Stimulated activated CD8-positive, alpha-beta memory T cell treated with anti-CD3 and anti-CD28 coated beads, Interleukin-12 subunit alpha, Interleukin-12 subunit beta, amount 100 ng/mL, for 24 hours (primary cell): ENCODE results near the gene SERPIND1.
"Not testable (repeated sequence)": the region's sequence is repeated elsewhere in the genome, so short reads cannot be mapped to it uniquely, and the experiment has no call there.

Source experiments
- DNase-seq: peaks from one replicate; pipeline ENCODE4 v3.0.0-alpha.2; 2020; ENCODE audit errors: extremely low read depth

The SERPIND1 gene

GRCh38 chr22:20747223-20747622, 26.7 kb upstream of the SERPIND1 start:
- DNase-seq, result no peak

- no peak for DNase-seq
Measured at GRCh38 chr22:20748082-20748481, 25.8 kb upstream of the SERPIND1 start.

GRCh38 chr22:20748731-20749428, 25.0 kb upstream of the SERPIND1 start:
- no peak for DNase-seq

GRCh38 chr22:20749453-20749852, 24.5 kb upstream of the SERPIND1 start:
- DNase-seq, result no peak

GRCh38 chr22:20750461-20751184, 23.3 kb upstream of the SERPIND1 start:
- DNase-seq, result no peak

GRCh38 chr22:20751185-20751851, 22.6 kb upstream of the SERPIND1 start:
- no peak for DNase-seq

- no peak for DNase-seq
Measured at GRCh38 chr22:20752104-20752741, 21.7 kb upstream of the SERPIND1 start.

GRCh38 chr22:20752873-20753272, 21.0 kb upstream of the SERPIND1 start:
- DNase-seq, result no peak

GRCh38 chr22:20756846-20757245, 17.1 kb upstream of the SERPIND1 start:
- DNase-seq, result no peak

GRCh38 chr22:20758688-20759087, 15.2 kb upstream of the SERPIND1 start:
- no peak for DNase-seq

GRCh38 chr22:20760084-20760483, 13.8 kb upstream of the SERPIND1 start:
- no peak for DNase-seq

- DNase-seq, result no peak
Measured at GRCh38 chr22:20761536-20761935, 12.4 kb upstream of the SERPIND1 start.

GRCh38 chr22:20762233-20762796, 11.6 kb upstream of the SERPIND1 start:
- no peak for DNase-seq

- DNase-seq, result no peak
Measured at GRCh38 chr22:20763630-20764470, 10.1 kb upstream of the SERPIND1 start.

GRCh38 chr22:20764471-20764720, 9.5 kb upstream of the SERPIND1 start:
- DNase-seq, result no peak

- DNase-seq, result no peak
Measured at GRCh38 chr22:20764729-20765128, 9.2 kb upstream of the SERPIND1 start.

GRCh38 chr22:20765938-20766337, 8.0 kb upstream of the SERPIND1 start:
- no peak for DNase-seq

GRCh38 chr22:20766530-20766929, 7.4 kb upstream of the SERPIND1 start:
- DNase-seq, result no peak

- DNase-seq, result not testable (repeated sequence)
Measured at GRCh38 chr22:20769496-20769826, 4.5 kb upstream of the SERPIND1 start.

GRCh38 chr22:20771918-20772625, 1.8 kb upstream of the SERPIND1 start:
- DNase-seq, result no peak

- DNase-seq, result no peak
Measured at GRCh38 chr22:20774882-20775281, 969 bp downstream of the SERPIND1 start.
